Stimulated activated CD8-positive, alpha-beta memory T cell treated with anti-CD3 and anti-CD28 coated beads, Interleukin-7, amount 100 ng/mL, for 24 hours (primary cell): ENCODE data around the gene SP140.
"Not testable (repeated sequence)": the region's sequence is repeated elsewhere in the genome, so short reads cannot be mapped to it uniquely, and the experiment has no call there.

Experiments
- DNase-seq: peaks from one replicate; pipeline ENCODE4 v3.0.0-alpha.2; 2020; ENCODE audit warnings: low read depth

Gene SP140

GRCh38 chr2:230226051-230226551 is 565 bp downstream of the SP140 start:
- DNase-seq, result no peak

- DNase-seq, result no peak
Observed at GRCh38 chr2:230227216-230227615, 1.7 kb downstream of the SP140 start.

DNA sequence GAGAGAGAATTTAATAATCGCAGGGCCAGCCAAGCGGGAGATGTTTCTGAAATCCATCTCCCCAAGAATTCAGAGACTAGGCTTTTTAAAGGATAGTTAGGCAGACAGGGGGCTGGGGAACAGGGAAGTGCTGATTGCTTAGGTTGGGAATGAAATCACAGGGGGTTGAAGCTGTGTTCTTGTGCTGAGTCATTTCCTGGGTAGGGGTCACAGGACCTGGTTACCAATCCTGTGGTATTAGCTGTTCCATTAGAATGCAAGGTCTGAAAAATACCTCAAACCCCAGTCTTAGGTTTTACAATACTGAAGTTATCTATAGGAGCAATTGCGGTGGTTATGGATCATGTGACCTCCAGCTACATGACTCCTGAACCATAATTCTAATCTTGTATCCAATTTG is 4.6 kb downstream of the SP140 start:
- no peak for DNase-seq

GRCh38 chr2:230230496-230231200 is 5.1 kb downstream of the SP140 start:
- no peak for DNase-seq

GRCh38 chr2:230231251-230231650 is 5.7 kb downstream of the SP140 start:
- DNase-seq, result no peak

DNA sequence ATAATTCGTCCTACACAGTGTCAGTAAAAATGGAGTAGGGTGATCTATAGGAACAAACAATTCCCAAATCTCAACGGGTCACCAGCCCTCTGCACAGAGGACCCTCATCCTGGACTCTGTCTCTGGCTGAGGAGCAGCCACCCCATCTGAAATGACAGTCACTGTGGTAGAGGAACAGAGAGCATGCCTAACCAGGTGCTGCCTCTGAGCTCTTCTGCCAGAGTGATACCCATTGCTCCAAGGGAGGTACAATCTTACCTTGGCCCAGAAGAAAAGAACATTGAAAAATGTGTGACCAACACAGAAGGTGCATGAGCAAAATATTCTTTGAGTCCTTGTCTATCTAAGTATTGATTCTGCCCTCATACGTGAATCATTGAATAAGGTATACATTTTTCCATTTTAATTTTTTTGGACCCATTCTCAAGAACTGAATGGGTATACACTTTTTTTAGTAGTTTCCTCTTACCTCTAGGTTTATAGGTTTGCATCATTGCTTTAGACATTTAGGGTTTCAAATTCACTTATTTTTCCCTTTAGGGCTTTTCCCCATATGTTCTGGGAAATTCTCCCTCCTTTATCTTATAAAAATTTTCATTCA is 8.7 kb downstream of the SP140 start:
- DNase-seq, result no peak

- DNase-seq, result no peak
Observed at GRCh38 chr2:230234845-230235244, 9.3 kb downstream of the SP140 start.

DNA sequence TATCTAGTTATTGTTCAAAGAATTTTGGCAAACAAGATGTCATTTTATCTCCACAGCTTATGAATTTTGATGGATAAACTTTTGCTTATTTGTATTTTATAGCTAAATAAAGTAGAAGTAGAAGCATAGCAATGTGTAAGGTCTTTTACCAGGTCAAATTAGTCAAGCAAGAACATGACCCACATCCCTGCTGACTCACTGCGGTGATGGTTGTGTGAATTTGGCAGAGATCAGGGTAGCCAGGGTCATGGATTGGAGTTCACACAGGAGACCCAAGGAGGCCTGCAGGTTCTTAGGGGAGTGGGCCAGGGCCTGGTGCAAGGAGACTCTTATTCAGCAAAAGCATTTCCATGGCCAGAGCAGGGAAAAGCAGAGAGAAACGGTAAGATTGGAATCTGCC is 18.7 kb downstream of the SP140 start:
- no peak for DNase-seq

DNA sequence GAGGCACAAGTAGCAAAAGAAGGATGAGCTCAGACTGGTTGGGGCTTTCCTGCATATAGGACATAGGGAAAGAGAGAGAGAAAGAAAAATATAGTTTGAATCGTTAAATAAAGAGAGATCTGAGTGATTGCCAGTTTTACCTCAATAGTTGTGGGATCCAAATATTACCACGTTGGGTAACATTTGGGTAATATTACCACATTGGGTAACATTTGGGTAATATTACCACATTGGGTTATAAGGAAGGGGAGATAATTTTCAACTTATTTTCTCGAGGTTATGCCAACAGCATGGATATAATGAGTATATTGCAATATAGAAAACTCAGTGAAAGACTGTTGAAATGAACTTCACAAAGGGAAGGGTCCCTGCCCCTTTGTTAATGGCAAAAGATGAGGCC is 20.7 kb downstream of the SP140 start:
- DNase-seq, result no peak

DNA sequence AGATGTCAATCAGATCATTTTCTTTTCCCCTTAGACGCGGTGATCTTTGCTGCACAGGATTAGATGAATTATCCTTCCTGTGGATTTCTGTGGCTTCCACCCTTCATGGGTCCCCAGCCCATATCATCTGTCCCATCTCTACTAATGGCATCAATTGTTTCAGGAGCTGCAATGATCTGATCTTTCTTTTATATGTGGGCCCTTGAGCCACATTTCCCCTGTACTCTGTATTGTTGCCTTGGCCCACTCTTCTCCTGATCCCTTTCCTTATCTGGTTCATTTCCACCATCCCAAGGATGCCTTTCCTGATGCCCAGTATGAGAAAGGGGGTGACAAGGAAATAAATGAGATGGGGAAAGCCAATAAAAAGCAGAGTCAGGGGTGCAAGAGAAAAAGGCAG is 24.7 kb downstream of the SP140 start:
- no peak for DNase-seq

- no peak for DNase-seq
Observed at GRCh38 chr2:230254152-230254881, 28.8 kb downstream of the SP140 start.

- no peak for DNase-seq
Observed at GRCh38 chr2:230256733-230257332, 31.3 kb downstream of the SP140 start.

DNA sequence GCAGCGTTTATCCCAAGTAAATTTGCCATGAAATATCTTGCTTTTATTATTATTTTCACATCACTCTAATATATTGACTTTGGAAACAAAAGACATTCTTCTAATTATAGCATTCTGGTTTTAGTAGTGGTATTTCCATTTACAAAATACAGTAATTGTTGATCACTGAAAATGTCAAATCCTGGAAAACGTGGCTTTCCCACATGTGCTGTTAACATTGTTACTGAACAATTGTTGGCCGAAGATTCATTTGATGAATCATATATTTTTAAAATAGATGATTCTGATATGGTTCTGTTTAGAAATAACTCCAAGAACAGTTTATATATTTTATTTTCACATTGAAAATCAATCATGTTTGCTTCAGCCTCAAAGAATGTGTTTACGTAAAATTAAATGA is 32.9 kb downstream of the SP140 start:
- DNase-seq, result no peak

- no peak for DNase-seq
Observed at GRCh38 chr2:230262246-230262645, 36.7 kb downstream of the SP140 start.

DNA sequence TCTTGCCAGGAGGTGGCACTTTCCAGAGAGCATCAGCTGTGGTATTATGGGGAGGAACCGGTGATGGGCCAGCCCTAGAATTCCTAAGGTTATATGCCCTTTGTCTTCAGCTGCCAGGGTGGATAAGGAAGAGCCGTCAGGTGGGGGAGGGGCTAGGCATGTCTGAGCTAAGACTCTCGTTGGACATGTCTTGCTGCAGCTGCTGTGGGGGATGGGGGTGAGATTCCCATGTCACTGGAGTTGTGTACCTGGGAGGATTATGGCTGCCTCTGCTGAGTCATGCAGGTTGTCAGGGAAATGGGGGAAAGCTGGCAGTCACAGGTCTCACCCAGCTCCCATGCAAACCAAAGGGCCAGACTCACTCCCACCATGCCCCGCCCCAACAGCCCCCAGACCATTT is 39.4 kb downstream of the SP140 start:
- DNase-seq, result not testable (repeated sequence)

GRCh38 chr2:230266638-230267037 is 41.1 kb downstream of the SP140 start:
- no peak for DNase-seq

DNA sequence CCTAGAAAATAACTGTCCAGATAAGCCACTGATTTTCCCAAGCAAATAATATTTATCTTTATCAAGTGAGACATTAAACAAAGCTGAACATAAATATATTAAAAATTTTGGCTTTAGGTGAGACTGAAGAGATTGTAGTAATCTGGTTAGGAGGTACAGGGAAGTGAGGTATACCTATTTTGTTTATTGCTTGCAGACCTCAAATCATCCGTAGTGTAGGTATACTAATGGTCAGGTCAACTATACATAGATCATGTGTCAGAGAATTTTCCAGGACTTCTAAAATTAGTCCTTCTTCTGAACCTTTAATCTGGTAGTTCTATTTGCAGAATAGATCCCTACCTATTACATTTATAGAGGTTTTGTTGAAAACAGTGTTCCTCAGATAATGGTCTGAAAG is 41.5 kb downstream of the SP140 start:
- DNase-seq, result no peak

DNA sequence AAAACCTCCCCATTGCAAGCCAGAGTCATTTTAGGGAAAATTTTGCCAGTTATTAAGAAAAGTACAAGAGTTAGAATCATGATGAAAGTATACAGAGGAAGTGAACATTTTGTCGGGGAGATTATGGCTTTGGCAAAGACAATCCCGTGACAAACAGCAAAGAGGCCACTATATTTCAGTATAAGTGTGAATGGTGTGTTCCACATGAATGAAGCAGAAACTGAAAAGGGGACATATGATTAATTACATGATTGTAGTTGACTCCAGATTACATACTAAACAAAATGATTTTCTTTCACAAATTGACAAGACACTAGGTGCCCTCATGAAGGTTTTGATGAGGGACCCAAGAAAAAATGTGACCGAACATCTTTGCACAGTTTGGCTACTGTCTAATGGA is 42.0 kb downstream of the SP140 start:
- DNase-seq, result no peak

GRCh38 chr2:230268606-230269243 is 43.2 kb downstream of the SP140 start:
- no peak for DNase-seq

DNA sequence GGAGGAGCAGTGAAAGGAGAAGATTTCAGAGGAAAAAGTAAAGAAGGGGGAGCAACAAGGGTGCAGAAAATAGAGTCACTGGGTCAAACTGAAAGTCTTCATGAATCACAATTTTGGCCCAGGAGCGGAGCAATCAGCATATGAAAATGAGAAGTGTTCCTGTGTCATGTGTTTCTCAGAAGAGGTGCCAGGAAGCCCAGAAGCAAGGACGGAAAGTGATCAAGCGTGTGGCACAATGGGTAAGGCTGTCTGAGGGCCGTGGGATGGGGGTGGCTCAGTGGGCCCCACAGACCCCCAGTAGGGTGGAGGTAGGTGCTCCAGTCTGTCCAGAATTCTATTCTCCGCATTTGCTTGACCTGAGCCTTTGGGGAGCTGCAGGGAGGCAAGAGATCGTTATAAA is 44.2 kb downstream of the SP140 start:
- no peak for DNase-seq

- no peak for DNase-seq
Observed at GRCh38 chr2:230282936-230283335, 57.4 kb downstream of the SP140 start.

GRCh38 chr2:230286048-230286447 is 60.5 kb downstream of the SP140 start:
- DNase-seq, result no peak
